Measurements from ENCODE around the gene FBXW4. TPM values are rescaled to one million over a fixed set of nuclear protein-coding genes. Genes with fewer than 3 reads are reported as not detected.

Gene FBXW4
- polyA plus RNA-seq (2013, experiment 1 of 2): 33.3 TPM
- 35.4 TPM for polyA plus RNA-seq (2013, experiment 2 of 2)

GRCh38 chr10:101694674-101695403 lies at the start of gene FBXW4:
TSS of gene FBXW4 (minus strand) at chr10:101695170. CDS start at chr10:101695105, 65 bp downstream.
- peak within 1 kb of the TSS; percentile 97 for H2BK15ac ChIP-seq (ENCODE audit: low read length)
- H3K27me3 ChIP-seq (ENCODE audit: control insufficient read depth in 3 of 3, insufficient read depth in 3 of 3, low read depth in 1 of 3, low read length in 3 of 3): peaks cover 0 to 71% (median 0%) of the 10 kb centered on the region in 3 experiments
- H3K18ac ChIP-seq (ENCODE audit: low read length): peak within 1 kb of the TSS; percentile 100
- H3K4me3 ChIP-seq (ENCODE audit: low read length in 2 of 2): peak within 1 kb of the TSS; percentile 44 to 85
- peak within 1 kb of the TSS; percentile 59 for H2BK12ac ChIP-seq (ENCODE audit: low read length)
- peak within 1 kb of the TSS; percentile 86 for H4K8ac ChIP-seq (ENCODE audit: low read depth, low read length)
- peak; percentile 32 for DNase-seq (ENCODE audit: low spot score)
- peaks cover 0 to 6% of the 10 kb centered on the region in 2 donors for H3K9me3 ChIP-seq (replicated peaks in 1 of 2; ENCODE audit: control insufficient read depth in 2 of 2, insufficient read depth in 1 of 2, low read depth in 1 of 2, low read length in 2 of 2)
- WGBS, 2 donors (ENCODE audit: extremely low coverage in 2 of 2, insufficient read length in 2 of 2, insufficient replicate concordance in 1 of 2): no CpG with 5 or more reads among the region's 70 CpGs
- H3K36me3 ChIP-seq (replicated peaks in 1 of 2; ENCODE audit: control insufficient read depth in 2 of 2, insufficient read depth in 2 of 2, low read length in 2 of 2): no peaks in the 10 kb centered on the region
- peak within 1 kb of the TSS; percentile 85 for H3K4me2 ChIP-seq (ENCODE audit: insufficient read depth, low read length, poor library complexity, severe bottlenecking)
- H3K4me1 ChIP-seq (ENCODE audit: control insufficient read depth in 2 of 2, insufficient read depth in 1 of 2, low read depth in 1 of 2, low read length in 2 of 2): peaks cover 0 to 8% of the 10 kb centered on the region in 2 donors
- H3K4ac ChIP-seq (ENCODE audit: low read length): peak within 1 kb of the TSS; percentile 100
- H4K91ac ChIP-seq (ENCODE audit: low read depth, low read length, poor library complexity): peak within 1 kb of the TSS; percentile 100
- peak within 1 kb of the TSS; percentile 97 for H3K14ac ChIP-seq (ENCODE audit: low read length)
- H2AK5ac ChIP-seq (ENCODE audit: low read depth, low read length): peak within 1 kb of the TSS; percentile 54
- peak within 1 kb of the TSS; percentile 97 for H3K9ac ChIP-seq (ENCODE audit: low read depth, low read length, poor library complexity)
- H2BK5ac ChIP-seq (ENCODE audit: low read length): peak within 1 kb of the TSS; percentile 100
- H3K79me1 ChIP-seq (ENCODE audit: low read depth, low read length): peaks cover 2% of the 10 kb centered on the region
- peak within 1 kb of the TSS; percentile 85 for H2AFZ ChIP-seq (ENCODE audit: low read length)
- H3K27ac ChIP-seq (replicated peaks; ENCODE audit: low read length): peak within 1 kb of the TSS; percentile 82
- peak within 1 kb of the TSS; percentile 78 for H3K23ac ChIP-seq (ENCODE audit: low read depth, low read length, poor library complexity)
- H2BK120ac ChIP-seq (ENCODE audit: low read depth, low read length): peak within 1 kb of the TSS; percentile 85

- peaks cover 9 to 13% of the 10 kb centered on the region in 2 donors for H3K4me1 ChIP-seq (ENCODE audit: control insufficient read depth in 2 of 2, insufficient read depth in 1 of 2, low read depth in 1 of 2, low read length in 2 of 2)
- no peak overlapping the region for H4K8ac ChIP-seq (ENCODE audit: low read depth, low read length)
- peaks cover 0 to 84% (median 0%) of the 10 kb centered on the region in 3 experiments for H3K27me3 ChIP-seq (ENCODE audit: control insufficient read depth in 3 of 3, insufficient read depth in 3 of 3, low read depth in 1 of 3, low read length in 3 of 3)
- H3K23ac ChIP-seq (ENCODE audit: low read depth, low read length, poor library complexity): no peak overlapping the region
- no peak overlapping the region for H2BK15ac ChIP-seq (ENCODE audit: low read length)
- H3K36me3 ChIP-seq (replicated peaks in 1 of 2; ENCODE audit: control insufficient read depth in 2 of 2, insufficient read depth in 2 of 2, low read length in 2 of 2): no peaks in the 10 kb centered on the region
- H2AFZ ChIP-seq (ENCODE audit: low read length): no peak overlapping the region
- no peak overlapping the region for H2AK5ac ChIP-seq (ENCODE audit: low read depth, low read length)
- H3K79me1 ChIP-seq (ENCODE audit: low read depth, low read length): no peaks in the 10 kb centered on the region
- H2BK12ac ChIP-seq (ENCODE audit: low read length): no peak overlapping the region
- H3K4ac ChIP-seq (ENCODE audit: low read length): no peak overlapping the region
- H2BK120ac ChIP-seq (ENCODE audit: low read depth, low read length): no peak overlapping the region
- H3K9ac ChIP-seq (ENCODE audit: low read depth, low read length, poor library complexity): no peak overlapping the region
- H3K18ac ChIP-seq (ENCODE audit: low read length): no peak overlapping the region
- WGBS, 2 donors (ENCODE audit: extremely low coverage in 2 of 2, insufficient read length in 2 of 2, insufficient replicate concordance in 1 of 2): no CpG with 5 or more reads among the region's 3 CpGs
- H3K9me3 ChIP-seq (replicated peaks in 1 of 2; ENCODE audit: control insufficient read depth in 2 of 2, insufficient read depth in 1 of 2, low read depth in 1 of 2, low read length in 2 of 2): peaks cover 2 to 3% of the 10 kb centered on the region in 2 donors
- H4K91ac ChIP-seq (ENCODE audit: low read depth, low read length, poor library complexity): no peak overlapping the region
- no peak overlapping the region for H2BK5ac ChIP-seq (ENCODE audit: low read length)
- no peak for DNase-seq (ENCODE audit: low spot score)
- no peak overlapping the region for H3K27ac ChIP-seq (replicated peaks; ENCODE audit: low read length)
- no peak overlapping the region for H3K14ac ChIP-seq (ENCODE audit: low read length)
- H3K4me3 ChIP-seq (ENCODE audit: low read length in 2 of 2): no peak overlapping the region
- H3K4me2 ChIP-seq (ENCODE audit: insufficient read depth, low read length, poor library complexity, severe bottlenecking): no peak overlapping the region
Observed at GRCh38 chr10:101744267-101744666, 49.3 kb upstream of the FBXW4 start.

- Histone ChIP-seq H3K36me3 (replicated peaks in 1 of 2; ENCODE audit: control insufficient read depth in 2 of 2, insufficient read depth in 2 of 2, low read length in 2 of 2) (no peaks in the 10 kb centered on the region), H3K27me3 (ENCODE audit: control insufficient read depth in 3 of 3, insufficient read depth in 3 of 3, low read depth in 1 of 3, low read length in 3 of 3) (peaks cover 0 to 88% (median 0%) of the 10 kb centered on the region in 3 experiments), H2BK15ac (ENCODE audit: low read length) (no peak overlapping the region), H3K4me3 (ENCODE audit: low read length in 2 of 2) (no peak overlapping the region), H2BK12ac (ENCODE audit: low read length) (no peak overlapping the region), H3K23ac (ENCODE audit: low read depth, low read length, poor library complexity) (no peak overlapping the region), H3K9ac (ENCODE audit: low read depth, low read length, poor library complexity) (no peak overlapping the region), H3K18ac (ENCODE audit: low read length) (no peak overlapping the region), H4K8ac (ENCODE audit: low read depth, low read length) (no peak overlapping the region), H3K4me2 (ENCODE audit: insufficient read depth, low read length, poor library complexity, severe bottlenecking) (no peak overlapping the region), H2BK120ac (ENCODE audit: low read depth, low read length) (no peak overlapping the region), H2BK5ac (ENCODE audit: low read length) (no peak overlapping the region), H2AFZ (ENCODE audit: low read length) (no peak overlapping the region), H3K4me1 (ENCODE audit: control insufficient read depth in 2 of 2, insufficient read depth in 1 of 2, low read depth in 1 of 2, low read length in 2 of 2) (no peaks in the 10 kb centered on the region), H3K79me1 (ENCODE audit: low read depth, low read length) (no peaks in the 10 kb centered on the region), H2AK5ac (ENCODE audit: low read depth, low read length) (no peak overlapping the region), H4K91ac (ENCODE audit: low read depth, low read length, poor library complexity) (no peak overlapping the region), H3K27ac (replicated peaks; ENCODE audit: low read length) (no peak overlapping the region), H3K9me3 (replicated peaks in 1 of 2; ENCODE audit: control insufficient read depth in 2 of 2, insufficient read depth in 1 of 2, low read depth in 1 of 2, low read length in 2 of 2) (peaks cover 2 to 3% of the 10 kb centered on the region in 2 donors), H3K4ac (ENCODE audit: low read length) (no peak overlapping the region), H3K14ac (ENCODE audit: low read length) (no peak overlapping the region)
- DNase-seq (ENCODE audit: low spot score): no peak
- WGBS, 2 donors (ENCODE audit: extremely low coverage in 2 of 2, insufficient read length in 2 of 2, insufficient replicate concordance in 1 of 2): no CpG with 5 or more reads among the region's 2 CpGs
Observed at GRCh38 chr10:101741938-101742337, 47.0 kb upstream of the FBXW4 start.

- Histone ChIP-seq H2BK5ac (ENCODE audit: low read length) (no peak overlapping the region), H3K18ac (ENCODE audit: low read length) (peak overlapping the region; percentile 15), H3K79me1 (ENCODE audit: low read depth, low read length) (no peaks in the 10 kb centered on the region), H2BK12ac (ENCODE audit: low read length) (no peak overlapping the region), H3K36me3 (replicated peaks in 1 of 2; ENCODE audit: control insufficient read depth in 2 of 2, insufficient read depth in 2 of 2, low read length in 2 of 2) (no peaks in the 10 kb centered on the region), H3K27ac (replicated peaks; ENCODE audit: low read length) (peak overlapping the region; percentile 52), H3K4ac (ENCODE audit: low read length) (peak overlapping the region; percentile 39), H3K4me2 (ENCODE audit: insufficient read depth, low read length, poor library complexity, severe bottlenecking) (no peak overlapping the region), H3K14ac (ENCODE audit: low read length) (no peak overlapping the region), H2AFZ (ENCODE audit: low read length) (no peak overlapping the region), H2BK15ac (ENCODE audit: low read length) (no peak overlapping the region), H2BK120ac (ENCODE audit: low read depth, low read length) (no peak overlapping the region), H3K4me3 (ENCODE audit: low read length in 2 of 2) (no peak overlapping the region), H3K4me1 (ENCODE audit: control insufficient read depth in 2 of 2, insufficient read depth in 1 of 2, low read depth in 1 of 2, low read length in 2 of 2) (peaks cover 0 to 10% of the 10 kb centered on the region in 2 donors), H4K8ac (ENCODE audit: low read depth, low read length) (no peak overlapping the region), H2AK5ac (ENCODE audit: low read depth, low read length) (no peak overlapping the region), H3K23ac (ENCODE audit: low read depth, low read length, poor library complexity) (no peak overlapping the region), H4K91ac (ENCODE audit: low read depth, low read length, poor library complexity) (no peak overlapping the region), H3K9me3 (replicated peaks in 1 of 2; ENCODE audit: control insufficient read depth in 2 of 2, insufficient read depth in 1 of 2, low read depth in 1 of 2, low read length in 2 of 2) (peaks cover 2 to 3% of the 10 kb centered on the region in 2 donors), H3K9ac (ENCODE audit: low read depth, low read length, poor library complexity) (no peak overlapping the region), H3K27me3 (ENCODE audit: control insufficient read depth in 3 of 3, insufficient read depth in 3 of 3, low read depth in 1 of 3, low read length in 3 of 3) (peaks cover 0 to 76% (median 0%) of the 10 kb centered on the region in 3 experiments)
- no peak for DNase-seq (ENCODE audit: low spot score)
- WGBS, 2 donors (ENCODE audit: extremely low coverage in 2 of 2, insufficient read length in 2 of 2, insufficient replicate concordance in 1 of 2): no CpG with 5 or more reads among the region's 3 CpGs
Observed at GRCh38 chr10:101736666-101737065, 41.7 kb upstream of the FBXW4 start.

Data from neuronal stem cell (in vitro differentiated cells).